MM.1S (cell line): Measurements from ENCODE around the gene OTX1.

Experiments used
- CTCF ChIP-seq: fragments of 300-600 bp; sonication (generic); IDR thresholded peaks from 2 replicates; pipeline ENCODE4 v1.5.1; 2016; ENCODE audit warnings: antibody characterized with exemption, low read length, mixed read lengths
- EZH2 ChIP-seq: fragments of 300-600 bp; sonication (generic); optimal IDR thresholded peaks from 2 replicates; pipeline ENCODE3; 2017; ENCODE audit warnings: low read depth, mild to moderate bottlenecking, antibody characterized with exemption, low read length, mixed read lengths
- EZH2phosphoT487 ChIP-seq: fragments of 300-600 bp; sonication (generic); IDR thresholded peaks from 2 replicates; pipeline ENCODE4 v1.6.1; 2018; ENCODE audit warnings: antibody characterized with exemption, low read length

GRCh38 chr2:63066265-63066664, 15.6 kb downstream of the OTX1 start:
- no peak for TF ChIP-seq CTCF
- TF ChIP-seq EZH2phosphoT487 = no peak
- no peak for TF ChIP-seq EZH2
